ENCODE measurements around the gene NPDC1. TPM values are rescaled to one million over a fixed set of nuclear protein-coding genes. Genes with fewer than 3 reads are reported as not detected.
"Not testable (repeated sequence)": the region's sequence is repeated elsewhere in the genome, so short reads cannot be mapped to it uniquely, and the experiment has no call there.

The NPDC1 gene
- total RNA-seq, 1 donor from 2014 or later, result 95.3 TPM

DNA sequence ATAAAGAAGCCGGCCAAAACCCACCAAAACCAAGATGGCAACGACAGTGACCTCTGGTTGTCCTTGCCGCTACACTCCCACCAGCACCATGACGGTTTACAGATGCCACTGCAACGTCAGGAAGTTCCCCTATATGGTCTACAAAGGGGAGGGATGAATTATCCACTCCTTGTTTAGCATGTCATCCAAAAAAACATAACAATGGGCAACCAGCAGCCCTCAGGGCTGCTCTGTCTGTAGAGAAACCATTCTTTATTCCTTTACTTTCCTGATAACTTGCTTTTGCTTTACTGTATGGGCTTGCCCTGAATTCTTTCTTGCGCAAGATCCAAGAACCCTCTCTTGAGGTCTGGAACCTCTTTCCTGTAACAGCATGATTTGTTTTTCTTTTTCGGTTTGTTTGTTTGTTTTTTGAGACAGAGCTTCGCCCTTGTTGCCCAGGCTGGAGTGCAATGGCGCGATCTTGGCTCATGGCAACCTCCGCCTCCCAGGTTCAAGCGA, 29.3 kb upstream of the NPDC1 start:
- no peak for DNase-seq (ENCODE audit: low spot score)

DNA sequence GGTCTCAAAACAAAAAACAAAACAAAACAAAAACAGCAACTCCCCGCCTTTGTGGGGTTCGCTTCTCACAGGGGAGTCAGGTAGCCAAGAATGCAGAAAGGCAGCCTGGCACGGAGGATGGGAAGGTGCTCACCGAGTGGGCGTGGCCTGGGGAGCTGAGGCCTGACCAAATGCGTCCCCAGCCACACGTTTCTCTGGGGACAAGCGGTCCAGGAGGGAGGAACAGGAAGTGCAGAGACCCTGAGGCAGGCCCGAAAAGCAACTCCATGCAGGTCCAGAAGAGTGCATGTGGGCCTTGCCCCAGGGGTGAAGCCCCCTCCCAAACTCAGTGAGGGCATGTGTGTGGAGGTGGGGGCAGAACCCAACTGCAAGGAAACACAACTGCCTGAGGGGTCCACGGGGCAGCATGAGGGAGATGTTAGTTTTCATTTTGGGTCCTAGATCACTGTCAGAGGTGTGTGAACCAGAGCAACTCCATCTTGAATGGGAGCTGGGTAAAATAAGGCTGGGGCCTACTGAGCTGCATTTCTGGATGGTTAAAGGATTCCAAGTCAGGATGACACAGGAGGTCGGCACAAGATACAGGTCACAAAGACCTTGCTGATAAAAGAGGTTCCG, 28.8 kb upstream of the NPDC1 start:
- no peak for DNase-seq (ENCODE audit: low spot score)

DNA sequence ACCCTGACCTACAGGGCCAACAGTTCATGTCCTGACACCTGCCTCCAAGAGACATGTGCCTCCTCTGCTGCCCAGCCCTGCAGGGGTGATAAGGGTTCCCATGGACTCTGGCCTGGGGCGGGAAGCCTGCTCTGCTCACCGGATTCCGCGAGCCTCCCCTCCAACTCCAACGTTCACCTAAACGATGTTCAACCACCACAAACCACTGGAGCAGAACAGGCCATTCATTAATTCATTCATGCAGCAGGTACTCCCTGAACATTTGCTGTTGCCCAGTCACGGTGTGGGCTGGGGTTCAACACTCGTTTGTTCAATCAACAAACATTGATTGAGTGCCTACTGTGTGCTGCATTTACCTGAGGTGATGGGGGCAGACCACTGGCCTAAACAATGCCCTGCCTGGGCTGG, 28.0 kb upstream of the NPDC1 start:
- no peak for DNase-seq (ENCODE audit: low spot score)

- DNase-seq (ENCODE audit: low spot score), result no peak
Observed at GRCh38 chr9:137071282-137071681, 25.3 kb upstream of the NPDC1 start.

DNA sequence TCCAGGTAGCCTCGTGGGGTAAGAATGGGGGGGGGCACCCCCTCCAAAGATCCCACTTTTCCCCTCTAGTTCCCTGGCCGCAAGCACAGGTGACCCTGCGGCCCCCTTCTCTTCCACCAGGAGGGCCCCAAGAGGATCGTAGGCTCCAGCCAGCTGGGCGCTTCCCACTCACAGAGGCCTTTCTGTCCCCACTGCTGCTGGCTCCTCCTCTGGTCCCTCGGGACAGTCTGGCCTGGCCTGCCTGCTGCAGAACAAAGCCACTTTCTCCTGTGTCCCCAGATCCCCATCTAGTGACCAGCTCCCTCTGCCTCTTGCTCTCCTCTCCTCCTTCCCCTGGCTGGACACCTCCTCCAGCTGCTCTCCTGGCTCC, 24.9 kb upstream of the NPDC1 start:
- DNase-seq (ENCODE audit: low spot score), result no peak

- DNase-seq (ENCODE audit: low spot score), result peak; percentile 95
Observed at GRCh38 chr9:137070201-137070905, 24.4 kb upstream of the NPDC1 start, which contains the start of gene SAPCD2. TSS of gene SAPCD2 (minus strand) at chr9:137070557. CDS start at chr9:137070460, 97 bp downstream.

- DNase-seq (ENCODE audit: low spot score), result no peak
Observed at GRCh38 chr9:137069508-137070091, 23.6 kb upstream of the NPDC1 start.

DNA sequence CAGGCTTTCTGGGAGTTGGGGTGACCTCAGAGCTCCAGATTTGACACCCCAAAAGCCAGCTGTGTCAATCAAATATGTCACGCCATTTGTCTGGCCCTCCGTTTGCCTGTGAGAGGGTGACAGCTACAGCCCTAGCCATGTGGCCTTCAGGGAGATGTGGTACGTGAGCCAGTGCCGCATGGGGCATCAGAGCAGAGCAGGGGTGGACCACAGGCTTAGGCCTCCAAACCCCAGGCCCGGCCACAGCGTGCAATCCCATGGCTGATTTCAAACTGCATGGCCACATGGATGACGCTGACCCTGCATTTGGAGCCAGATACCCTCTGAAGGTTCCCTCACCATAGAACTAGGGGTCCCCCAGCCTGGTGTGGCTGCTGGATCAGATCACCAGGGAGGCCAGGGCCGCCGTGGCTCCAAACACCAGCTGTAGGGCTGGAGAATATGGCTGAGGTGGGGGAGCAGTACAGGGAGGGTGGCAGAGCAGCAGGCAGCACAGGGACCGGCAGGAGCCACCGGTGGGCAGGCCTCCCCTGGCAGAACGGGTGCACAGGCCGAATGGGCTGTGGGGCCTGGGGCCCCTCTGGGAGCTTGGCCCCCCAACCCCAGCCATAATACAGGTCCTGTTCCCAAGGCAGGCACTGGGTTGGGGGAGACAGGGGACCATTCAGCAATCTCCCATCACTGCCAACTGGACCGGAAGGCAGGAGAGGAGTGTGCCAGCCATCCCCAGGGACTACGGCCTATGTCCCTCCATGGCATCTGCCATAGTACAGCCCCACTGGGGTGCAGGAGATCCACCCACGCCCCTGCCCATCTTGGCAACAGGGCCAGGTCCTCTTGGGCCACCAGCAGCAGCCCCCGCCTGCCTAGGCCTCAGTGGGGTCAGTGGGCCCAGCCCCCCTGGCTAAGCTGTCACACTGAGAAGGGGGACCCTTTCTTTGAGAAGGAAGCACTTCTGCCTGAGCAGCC, 22.8 kb upstream of the NPDC1 start:
- DNase-seq (ENCODE audit: low spot score), result no peak

GRCh38 chr9:137067860-137068538, 22.0 kb upstream of the NPDC1 start:
- DNase-seq (ENCODE audit: low spot score), result no peak

DNA sequence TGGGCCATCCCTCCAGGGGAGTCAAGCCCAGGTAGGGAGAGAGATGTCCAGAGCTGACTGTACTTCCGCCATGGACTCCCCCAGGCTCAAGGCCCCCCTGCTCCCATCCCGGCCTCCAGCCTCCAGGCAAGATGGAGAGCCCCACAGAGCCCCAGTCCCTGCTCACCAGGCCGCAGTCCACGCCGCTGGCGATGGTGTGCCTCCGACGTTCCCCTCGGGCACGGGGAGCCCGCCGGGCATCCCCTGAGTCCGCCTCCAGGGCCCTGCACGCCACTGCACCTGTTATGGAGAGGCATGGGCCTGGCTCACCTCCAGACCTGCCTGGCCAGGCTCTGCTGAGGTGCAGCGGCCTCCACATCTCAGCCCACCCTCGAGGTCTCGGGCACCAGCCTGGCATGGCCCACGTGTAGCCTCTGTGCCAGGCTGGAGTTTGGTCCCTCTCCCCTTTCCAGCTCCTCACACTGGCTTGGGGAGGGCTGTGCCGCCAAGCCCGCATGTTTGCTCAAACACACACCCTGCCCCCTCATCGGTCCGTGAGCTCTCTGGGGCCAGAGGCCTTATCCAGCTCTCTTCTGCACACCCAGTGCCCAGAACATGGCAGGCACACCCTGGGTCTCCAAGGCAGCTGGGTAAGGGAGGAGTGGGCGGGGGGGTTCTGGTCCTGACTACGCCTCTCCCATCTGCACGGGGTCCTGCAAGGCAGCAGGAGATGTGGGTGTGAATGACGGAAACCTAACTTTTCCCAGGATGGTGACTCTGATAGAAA, 20.3 kb upstream of the NPDC1 start:
- DNase-seq (ENCODE audit: low spot score), result no peak

GRCh38 chr9:137065336-137065967, 19.5 kb upstream of the NPDC1 start:
- DNase-seq (ENCODE audit: low spot score), result no peak

GRCh38 chr9:137064880-137065164, 18.8 kb upstream of the NPDC1 start:
- no peak for DNase-seq (ENCODE audit: low spot score)

DNA sequence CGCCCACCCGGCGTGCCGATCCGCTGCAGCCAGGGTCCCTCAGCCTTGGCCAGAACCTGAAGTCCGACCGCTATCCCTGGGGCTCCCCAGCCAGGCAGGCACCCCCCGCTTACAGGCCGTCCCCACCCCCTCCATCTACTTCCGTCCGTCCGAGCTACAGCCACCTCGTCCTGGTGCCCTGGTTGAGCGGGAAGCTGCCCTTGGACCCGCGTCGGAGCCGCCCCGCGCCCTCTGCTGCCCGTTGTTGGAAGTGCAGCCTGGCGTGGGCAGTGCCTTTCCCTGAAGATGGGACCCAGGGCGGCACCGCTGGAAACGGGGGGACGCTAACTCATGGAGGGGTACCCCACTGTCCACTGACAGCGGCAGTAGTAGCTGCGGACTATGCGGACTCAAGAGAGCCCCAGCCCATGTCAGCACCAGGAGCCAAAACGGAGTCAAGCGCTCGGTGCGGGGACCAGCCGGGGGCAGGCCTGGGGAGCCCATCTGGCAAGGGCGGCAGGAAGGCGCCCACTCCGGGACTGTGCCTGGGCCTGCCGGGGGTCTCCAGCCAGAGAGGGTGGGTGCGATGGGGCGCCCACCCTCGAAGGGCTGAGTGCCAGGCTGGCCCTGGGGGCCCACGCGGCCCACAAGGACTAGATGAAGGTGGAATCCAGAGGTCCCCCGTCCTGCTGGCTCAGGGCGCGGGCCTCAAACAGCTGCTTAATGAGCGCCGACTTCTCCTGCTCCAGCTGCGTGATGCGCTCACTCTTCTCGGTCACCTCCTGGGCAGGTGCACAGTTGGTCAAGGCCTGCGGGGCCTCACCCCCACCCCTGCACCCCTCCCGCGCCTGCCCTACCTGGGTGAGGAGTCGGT, 18.3 kb upstream of the NPDC1 start:
- no peak for DNase-seq (ENCODE audit: low spot score)

DNA sequence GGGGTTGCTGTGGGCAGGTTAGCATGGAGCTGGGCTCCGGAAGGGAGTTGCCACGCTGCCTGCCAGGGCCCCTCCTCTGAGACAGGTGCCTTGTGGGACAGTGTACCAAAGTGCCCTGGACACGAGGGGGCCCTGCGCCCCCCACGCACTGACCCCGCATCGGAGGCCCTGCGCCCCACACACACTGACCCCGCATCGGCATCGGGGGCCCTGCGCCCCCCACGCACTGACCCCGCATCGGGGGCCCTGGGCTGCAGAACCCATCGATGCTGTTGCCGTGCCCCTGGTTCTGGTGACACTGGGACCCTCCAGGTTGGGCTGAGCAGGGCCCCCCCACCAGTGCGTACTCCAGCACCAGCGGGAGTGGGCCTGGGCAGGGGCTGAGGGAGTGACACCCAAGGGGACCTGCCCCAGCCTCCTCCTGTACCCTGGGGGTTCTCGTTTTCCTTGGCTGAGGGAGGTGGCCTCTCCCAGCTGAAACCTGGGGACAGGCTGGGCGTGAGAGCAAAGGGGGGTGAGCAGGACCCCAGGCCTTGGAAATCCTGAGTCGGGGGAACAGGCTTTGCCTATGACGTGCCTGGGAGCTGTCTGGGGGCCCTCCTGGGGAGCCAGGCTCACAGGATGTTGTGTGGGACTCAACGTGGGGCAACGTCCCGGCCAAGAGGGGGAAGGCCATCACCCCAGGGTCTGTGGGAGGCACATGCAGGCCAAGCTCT, 17.5 kb upstream of the NPDC1 start:
- DNase-seq (ENCODE audit: low spot score), result no peak

- DNase-seq (ENCODE audit: low spot score), result not testable (repeated sequence)
Observed at GRCh38 chr9:137062798-137063197, 16.8 kb upstream of the NPDC1 start.

- DNase-seq (ENCODE audit: low spot score), result no peak
Observed at GRCh38 chr9:137062384-137062783, 16.4 kb upstream of the NPDC1 start.

GRCh38 chr9:137058521-137059234, 12.7 kb upstream of the NPDC1 start:
- DNase-seq (ENCODE audit: low spot score), result no peak
